ENCODE data around the gene BRIP1.
A peak's percentile ranks its signal among the peaks of the same experiment; 100 is the strongest.

Gene BRIP1

GRCh38 chr17:61639818-61640217 is 223.5 kb downstream of the BRIP1 start:
- no peak for DNase-seq (ENCODE audit: low spot score)
- FAIRE-seq = no peak

GRCh38 chr17:61638087-61638486 is 225.2 kb downstream of the BRIP1 start:
- DNase-seq (ENCODE audit: low spot score) (no peak), FAIRE-seq (peak; percentile 40)

- DNase-seq (ENCODE audit: low spot score) (peak; percentile 45), FAIRE-seq (peak; percentile 81)
Measured at GRCh38 chr17:61635913-61636432, 227.4 kb downstream of the BRIP1 start.

- DNase-seq (ENCODE audit: low spot score) (no peak), FAIRE-seq (no peak)
Measured at GRCh38 chr17:61634942-61635538, 228.3 kb downstream of the BRIP1 start.

GRCh38 chr17:61634011-61634539 is 229.3 kb downstream of the BRIP1 start:
- no peak for DNase-seq (ENCODE audit: low spot score)
- no peak for FAIRE-seq

GRCh38 chr17:61632826-61633225 is 230.5 kb downstream of the BRIP1 start:
- DNase-seq (ENCODE audit: low spot score) = no peak
- FAIRE-seq = no peak

GRCh38 chr17:61631800-61632199 is 231.5 kb downstream of the BRIP1 start:
- DNase-seq (ENCODE audit: low spot score) (no peak), FAIRE-seq (no peak)
